B cell (primary cell): ENCODE results near the gene EML3. TPM values are rescaled to one million over a fixed set of nuclear protein-coding genes. Genes with fewer than 3 reads are reported as not detected.

Experiments used
- ATAC-seq: fragments of 200-7000 bp; cut with Tn5 transposase; one replicate; pipeline ENCODE4 v1.10.0; 2021; ENCODE audit warnings: low read depth, mild to moderate bottlenecking, moderate number of reproducible peaks, moderate library complexity
- CTCF ChIA-PET: fragments of 350-600 bp; sonication (Branson Sonifier 250); formaldehyde crosslinking; loops from one replicate; lab custom pipeline; 2021; ENCODE audit warnings: antibody characterized with exemption, inconsistent platforms; lab: Charles Lee
- POLR2A ChIA-PET: fragments of 350-600 bp; sonication (Branson Sonifier 250); formaldehyde crosslinking; loops from one replicate; lab custom pipeline; 2021; ENCODE audit warnings: antibody characterized with exemption; lab: Charles Lee
- DNase-seq: peaks from one replicate; pipeline ENCODE4 v3.0.0; 2013
- H2AFZ ChIP-seq: 2 replicates; pipeline ENCODE4 v1.6.1; 2012; ENCODE audit warnings: mild to moderate bottlenecking, low read depth, low read length; ENCODE audit not compliant: insufficient read depth, poor library complexity, severe bottlenecking
- H3K27ac ChIP-seq, 2 donors: 1 replicate in 1 of 2; 2 replicates in 1 of 2; pipeline ENCODE4 v1.5.1; 2012 to 2013; ENCODE audit warnings: low read length in 2 of 2, mild to moderate bottlenecking in 2 of 2, moderate library complexity in 1 of 2
- H3K27me3 ChIP-seq, 4 experiments: fragments of 200-600 bp in 1 of 4; sonication (generic) in 1 of 4; replicated peaks in 1 of 4; 1 replicate in 2 of 4; 2 replicates in 2 of 4; pipeline versions ENCODE4 v1.6.1 to v1.7.0; 2013 to 2016; ENCODE audit warnings: low read length in 3 of 4, mild to moderate bottlenecking in 2 of 4, mixed read lengths in 1 of 4, moderate library complexity in 1 of 4; ENCODE audit not compliant: insufficient read depth in 4 of 4, control insufficient read depth in 3 of 4; ENCODE audit errors: control extremely low read depth in 1 of 4
- H3K36me3 ChIP-seq, 2 experiments: replicated peaks in 1 of 2; 1 replicate in 1 of 2; 2 replicates in 1 of 2; pipeline versions ENCODE4 v1.6.1 to v1.7.1; 2013; ENCODE audit warnings: low read length in 1 of 2; ENCODE audit not compliant: insufficient read depth in 2 of 2, control insufficient read depth in 1 of 2; ENCODE audit errors: control extremely low read depth in 1 of 2, extremely low read depth in 1 of 2
- H3K4me1 ChIP-seq, 2 donors: fragments of 200-600 bp in 1 of 2; sonication (generic) in 1 of 2; 1 replicate in 1 of 2; 2 replicates in 1 of 2; pipeline versions ENCODE4 v1.5.1 to v1.6.1; 2013 to 2017; ENCODE audit warnings: low read length in 2 of 2; ENCODE audit not compliant: control insufficient read depth in 2 of 2, insufficient read depth in 2 of 2
- H3K4me2 ChIP-seq: replicated peaks from 2 replicates; pipeline ENCODE3; 2012; ENCODE audit warnings: mild to moderate bottlenecking, low read depth, low read length; ENCODE audit not compliant: poor library complexity, severe bottlenecking
- H3K4me3 ChIP-seq, 5 experiments: fragments of 200-600 bp in 1 of 5; sonication (generic) in 1 of 5; 1 replicate in 3 of 5; 2 replicates in 2 of 5; pipeline versions ENCODE4 v1.5.1 to v1.7.0; 2011 to 2016; ENCODE audit warnings: low read length in 4 of 5, mild to moderate bottlenecking in 4 of 5, low read depth in 2 of 5, control low read depth in 1 of 5, moderate library complexity in 1 of 5; ENCODE audit not compliant: insufficient read depth in 1 of 5; ENCODE audit errors: control extremely low read depth in 1 of 5, extremely low read depth in 1 of 5
- H3K79me2 ChIP-seq: fragments of 200-600 bp; sonication (generic); one replicate; pipeline ENCODE4 v1.6.0; 2016; ENCODE audit warnings: low read length; ENCODE audit not compliant: control insufficient read depth, insufficient read depth
- H3K9ac ChIP-seq: fragments of 200-600 bp; sonication (generic); 2 replicates; pipeline ENCODE4 v1.6.1; 2017; ENCODE audit warnings: mild to moderate bottlenecking, low read length, moderate library complexity
- H3K9me3 ChIP-seq, 3 donors: one replicate each; pipeline versions ENCODE4 v1.6.1 to v1.7.1; 2013; ENCODE audit warnings: low read length in 2 of 3; ENCODE audit not compliant: control insufficient read depth in 2 of 3, insufficient read depth in 1 of 3; ENCODE audit errors: control extremely low read depth in 1 of 3
- H4K20me1 ChIP-seq: 2 replicates; pipeline ENCODE4 v1.6.0; 2012; ENCODE audit warnings: mild to moderate bottlenecking, low read length; ENCODE audit not compliant: insufficient read depth, control insufficient read depth, poor library complexity, severe bottlenecking
- H3K27ac Mint-ChIP-seq: one replicate; pipeline ENCODE4 v1.8.0; 2021; ENCODE audit warnings: mixed read lengths
- H3K27me3 Mint-ChIP-seq: one replicate; pipeline ENCODE4 v1.8.0; 2021; ENCODE audit warnings: mixed read lengths
- H3K4me1 Mint-ChIP-seq: one replicate; pipeline ENCODE4 v1.8.0; 2021; ENCODE audit warnings: mixed read lengths
- H3K4me3 Mint-ChIP-seq: one replicate; pipeline ENCODE4 v1.8.0; 2021; ENCODE audit warnings: mixed read lengths
- H3K9me3 Mint-ChIP-seq: one replicate; pipeline ENCODE4 v1.8.0; 2022; ENCODE audit warnings: mixed read lengths; ENCODE audit not compliant: insufficient read depth
- EZH2 ChIP-seq: IDR thresholded peaks from 2 replicates; pipeline ENCODE4 v1.6.1; 2012; ENCODE audit warnings: borderline replicate concordance, low read depth, mild to moderate bottlenecking, moderate library complexity, low read length; ENCODE audit not compliant: insufficient read depth, poor library complexity, severe bottlenecking
- WGBS: methylation state at CpG from one replicate; pipeline ENCODE4 v1.1.5; 2013; ENCODE audit warnings: missing lambda C conversion rate; ENCODE audit not compliant: insufficient coverage; 5-methylcytosine and 5-hydroxymethylcytosine counted together
- intact Hi-C: fragments of 100-400 bp; cut with micrococcal nuclease; formaldehyde crosslinking; loops from one replicate; pipeline ENCODE4 v1.10.0; 2022
- polyA plus RNA-seq: library from polyadenylated mRNA; depleted of rRNA; stranded (reverse); fragments of >200 nt; gene quantifications from 2 replicates; pipeline ENCODE4 v1.2.3, GENCODE V29; 2012
- total RNA-seq, 2 donors: library from RNA; stranded (reverse); fragments of 120-200 nt in 1 of 2; gene quantifications; 1 replicate in 1 of 2; 2 replicates in 1 of 2; pipeline versions ENCODE4 v1.2.3 to v1.2.4, GENCODE V29; 2013 to 2022
- TF ChIP-seq, protein P1 (sequence below): fragments of 200-600 bp; IDR thresholded peaks from one replicate; pipeline ENCODE4 v1.8.0; 2022; ENCODE audit warnings: antibody characterized with exemption, mild to moderate bottlenecking

The EML3 gene
- total and polyA plus RNA-seq, 2 donors (not counting 1 experiment from before 2014, with no cell fraction given), result 127 to 128 TPM

DNA sequence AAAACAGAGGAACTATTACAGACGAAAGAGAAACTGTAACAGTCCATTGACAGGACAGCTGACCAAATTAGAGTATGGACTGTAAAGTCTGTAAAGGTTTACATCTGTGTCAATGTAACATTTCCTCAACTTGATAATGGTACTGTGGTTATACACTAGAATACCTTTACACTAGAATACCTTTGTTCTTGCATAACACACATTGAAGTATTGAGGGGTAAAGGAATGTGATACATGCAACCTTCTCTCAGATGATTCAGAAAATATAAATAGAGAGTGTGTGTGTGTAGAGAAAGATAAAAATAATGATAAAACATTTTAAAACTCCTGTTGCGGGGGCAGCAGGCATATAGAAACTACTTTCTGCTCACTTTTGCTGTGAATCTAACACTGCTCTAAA, 33.3 kb downstream of the EML3 start:
- Mint-ChIP-seq H3K9me3 (no peaks in the 10 kb centered on the region), H3K27ac (no peak overlapping the region), H3K4me1 (peaks cover 9% of the 10 kb centered on the region), H3K4me3 (no peak overlapping the region), H3K27me3 (no peaks in the 10 kb centered on the region)
- Histone ChIP-seq H3K4me3 (no peak overlapping the region), H3K4me1 (peaks cover 5 to 11% of the 10 kb centered on the region in 2 donors), H3K9ac (no peak overlapping the region), H3K27me3 (no peaks in the 10 kb centered on the region), H3K9me3 (no peaks in the 10 kb centered on the region), H4K20me1 (no peaks in the 10 kb centered on the region), H2AFZ (no peak overlapping the region), H3K36me3 (peaks cover 1 to 46% of the 10 kb centered on the region in 2 experiments), H3K4me2 (no peak overlapping the region), H3K27ac (no peak overlapping the region), H3K79me2 (peaks cover 21% of the 10 kb centered on the region)
- DNase-seq, result no peak
- WGBS, result no CpG with 5 or more reads among the region's 2 CpGs
- CTCF ChIA-PET, result interaction anchor here (0.5 to 2.8 kb wide), 2 partner anchors 12 to 14 kb away, joined by 4 to 10 read pairs; partner anchors contain the start of gene TUT1
- TF ChIP-seq, protein P1, sequence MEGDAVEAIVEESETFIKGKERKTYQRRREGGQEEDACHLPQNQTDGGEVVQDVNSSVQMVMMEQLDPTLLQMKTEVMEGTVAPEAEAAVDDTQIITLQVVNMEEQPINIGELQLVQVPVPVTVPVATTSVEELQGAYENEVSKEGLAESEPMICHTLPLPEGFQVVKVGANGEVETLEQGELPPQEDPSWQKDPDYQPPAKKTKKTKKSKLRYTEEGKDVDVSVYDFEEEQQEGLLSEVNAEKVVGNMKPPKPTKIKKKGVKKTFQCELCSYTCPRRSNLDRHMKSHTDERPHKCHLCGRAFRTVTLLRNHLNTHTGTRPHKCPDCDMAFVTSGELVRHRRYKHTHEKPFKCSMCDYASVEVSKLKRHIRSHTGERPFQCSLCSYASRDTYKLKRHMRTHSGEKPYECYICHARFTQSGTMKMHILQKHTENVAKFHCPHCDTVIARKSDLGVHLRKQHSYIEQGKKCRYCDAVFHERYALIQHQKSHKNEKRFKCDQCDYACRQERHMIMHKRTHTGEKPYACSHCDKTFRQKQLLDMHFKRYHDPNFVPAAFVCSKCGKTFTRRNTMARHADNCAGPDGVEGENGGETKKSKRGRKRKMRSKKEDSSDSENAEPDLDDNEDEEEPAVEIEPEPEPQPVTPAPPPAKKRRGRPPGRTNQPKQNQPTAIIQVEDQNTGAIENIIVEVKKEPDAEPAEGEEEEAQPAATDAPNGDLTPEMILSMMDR, result no peak
- TF ChIP-seq EZH2, result no peak
- intact Hi-C loops, result no loop called here
- no peak for ATAC-seq
- POLR2A ChIA-PET, result no interaction called here

DNA sequence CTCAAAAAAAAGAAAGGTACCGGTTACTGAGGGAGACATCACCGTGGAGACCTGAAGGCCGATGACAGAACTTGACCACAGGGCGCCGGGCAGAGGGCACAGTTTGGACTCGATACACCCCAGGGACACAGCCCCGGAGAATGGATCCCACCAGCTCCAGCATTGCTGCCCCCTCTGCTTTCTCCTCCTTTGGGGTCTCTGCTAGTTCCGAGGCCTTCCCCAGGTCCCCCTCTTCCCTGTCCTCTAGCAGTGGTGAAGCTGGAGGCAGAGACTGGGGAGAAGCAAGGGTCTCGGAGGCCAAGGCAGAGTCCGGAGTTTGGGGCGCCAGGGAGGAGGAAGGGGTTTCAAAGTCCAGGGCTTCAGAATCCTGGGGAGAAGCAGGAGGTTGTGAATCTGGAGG, 34.0 kb downstream of the EML3 start:
- Histone ChIP-seq H3K27me3 (no peaks in the 10 kb centered on the region), H3K79me2 (peaks cover 15% of the 10 kb centered on the region), H3K36me3 (peaks cover 0 to 42% of the 10 kb centered on the region in 2 experiments), H3K4me3 (no peak overlapping the region), H3K4me2 (no peak overlapping the region), H3K4me1 (peaks cover 5 to 12% of the 10 kb centered on the region in 2 donors), H3K9ac (no peak overlapping the region), H4K20me1 (no peaks in the 10 kb centered on the region), H2AFZ (no peak overlapping the region), H3K9me3 (no peaks in the 10 kb centered on the region), H3K27ac (no peak overlapping the region)
- H3K4me3 Mint-ChIP-seq, result no peak overlapping the region
- ATAC-seq, result no peak
- no peaks in the 10 kb centered on the region for H3K9me3 Mint-ChIP-seq
- intact Hi-C loops, result no loop called here
- no peak for DNase-seq
- 98% methylated on average over 9 of the region's 11 CpGs for WGBS
- ChIA-PET CTCF (interaction anchor here (0.5 to 2.8 kb wide), 2 partner anchors 13 to 14 kb away, joined by 4 to 10 read pairs; partner anchors contain the start of gene TUT1), POLR2A (interaction anchor here (1.0 kb wide), 1 partner anchor 12 kb away, joined by 4 read pairs; no protein-coding TSS in a partner anchor)
- no peaks in the 10 kb centered on the region for H3K27me3 Mint-ChIP-seq
- TF ChIP-seq, protein P1, result no peak
- no peak for TF ChIP-seq EZH2
- H3K27ac Mint-ChIP-seq, result no peak overlapping the region
- H3K4me1 Mint-ChIP-seq, result peaks cover 16% of the 10 kb centered on the region
